HTERT RPE-1 (cell line): ENCODE data around the gene ROBO1.

ENCODE experiments used
- in situ Hi-C: fragments of 300-500 bp; cut with MboI; formaldehyde crosslinking; loops from 4 replicates; pipeline ENCODE4 v1.14.3; 2020; ENCODE audit warnings: low sequenced_read_pairs

The ROBO1 gene

GRCh38 chr3:79477242-79477641, 290.6 kb downstream of the ROBO1 start:
- in situ Hi-C loops: no loop called here

GRCh38 chr3:79473993-79474392, 293.8 kb downstream of the ROBO1 start:
- in situ Hi-C loops: no loop called here

- in situ Hi-C loops: no loop called here
Observed at GRCh38 chr3:79467721-79468120, 300.1 kb downstream of the ROBO1 start.

- in situ Hi-C loops: no loop called here
Observed at GRCh38 chr3:79461129-79461792, 306.5 kb downstream of the ROBO1 start.

GRCh38 chr3:79453600-79453999, 314.2 kb downstream of the ROBO1 start:
- in situ Hi-C loops: no loop called here

- in situ Hi-C loops: no loop called here
Observed at GRCh38 chr3:79436387-79436786, 331.4 kb downstream of the ROBO1 start.

- in situ Hi-C loops: no loop called here
Observed at GRCh38 chr3:79427081-79427480, 340.7 kb downstream of the ROBO1 start.

- in situ Hi-C loops: no loop called here
Observed at GRCh38 chr3:79424811-79425210, 343.0 kb downstream of the ROBO1 start.

- in situ Hi-C loops: no loop called here
Observed at GRCh38 chr3:79423417-79423816, 344.4 kb downstream of the ROBO1 start.

GRCh38 chr3:79421273-79421672, 346.5 kb downstream of the ROBO1 start:
- in situ Hi-C loops: no loop called here

GRCh38 chr3:79418855-79419621, 348.8 kb downstream of the ROBO1 start:
- in situ Hi-C loops: no loop called here

GRCh38 chr3:79415356-79415755, 352.4 kb downstream of the ROBO1 start:
- in situ Hi-C loops: no loop called here

- in situ Hi-C loops: no loop called here
Observed at GRCh38 chr3:79414806-79415205, 353.0 kb downstream of the ROBO1 start.

- in situ Hi-C loops: no loop called here
Observed at GRCh38 chr3:79414035-79414434, 353.8 kb downstream of the ROBO1 start.

GRCh38 chr3:79412537-79412936, 355.3 kb downstream of the ROBO1 start:
- in situ Hi-C loops: no loop called here

GRCh38 chr3:79410617-79411016, 357.2 kb downstream of the ROBO1 start:
- in situ Hi-C loops: no loop called here

- in situ Hi-C loops: no loop called here
Observed at GRCh38 chr3:79410136-79410535, 357.7 kb downstream of the ROBO1 start.

GRCh38 chr3:79406175-79406574, 361.6 kb downstream of the ROBO1 start:
- in situ Hi-C loops: no loop called here

- in situ Hi-C loops: no loop called here
Observed at GRCh38 chr3:79405183-79405582, 362.6 kb downstream of the ROBO1 start.

GRCh38 chr3:79396595-79396994, 371.2 kb downstream of the ROBO1 start:
- in situ Hi-C loops: no loop called here

- in situ Hi-C loops: no loop called here
Observed at GRCh38 chr3:79392479-79392878, 375.3 kb downstream of the ROBO1 start.

GRCh38 chr3:79390352-79390751, 377.4 kb downstream of the ROBO1 start:
- in situ Hi-C loops: no loop called here
